OCI-LY7 (cell line): ENCODE measurements around the gene EIF3CL.
"Not testable (repeated sequence)": the region's sequence is repeated elsewhere in the genome, so short reads cannot be mapped to it uniquely, and the experiment has no call there.

Source experiments
- CTCF ChIP-seq: fragments of 200-600 bp; sonication (generic); conservative IDR thresholded peaks from 2 replicates; pipeline ENCODE4 v1.5.1; 2014; ENCODE audit warnings: mild to moderate bottlenecking, antibody characterized with exemption, low read length, moderate library complexity, mixed read lengths
- EZH2phosphoT487 ChIP-seq: fragments of 200-600 bp; sonication (generic); IDR thresholded peaks from 2 replicates; pipeline ENCODE4 v1.6.1; 2018; ENCODE audit warnings: low read depth, borderline replicate concordance, mild to moderate bottlenecking, mixed run types, antibody characterized with exemption, low read length, moderate library complexity, mixed read lengths

DNA sequence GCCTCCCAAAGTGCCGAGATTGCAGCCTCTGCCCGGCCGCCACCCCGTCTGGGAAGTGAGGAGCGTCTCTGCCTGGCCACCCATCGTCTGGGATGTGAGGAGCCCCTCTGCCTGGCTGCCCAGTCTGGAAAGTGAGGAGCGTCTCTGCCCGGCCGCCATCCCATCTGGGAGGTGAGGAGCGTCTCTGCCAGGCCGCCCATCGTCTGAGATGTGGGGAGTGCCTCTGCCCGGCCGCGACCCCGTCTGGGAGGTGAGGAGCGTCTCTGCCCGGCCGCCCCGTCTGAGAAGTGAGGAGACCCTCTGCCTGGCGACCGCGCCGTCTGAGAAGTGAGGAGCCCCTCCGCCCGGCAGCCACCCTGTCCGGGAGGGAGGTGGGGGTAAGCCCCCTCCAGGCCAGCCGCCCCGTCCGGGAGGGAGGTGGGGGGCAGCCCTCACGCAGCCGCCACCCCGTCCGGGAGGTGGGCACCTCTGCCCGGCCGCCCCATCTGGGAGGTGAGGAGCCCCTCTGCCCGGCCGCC lies 26.5 kb downstream of the EIF3CL start:
- not testable (repeated sequence) for TF ChIP-seq CTCF, EZH2phosphoT487
